GM19240 (cell line): ENCODE data around the gene FBRS.
"Not testable (repeated sequence)": the region's sequence is repeated elsewhere in the genome, so short reads cannot be mapped to it uniquely, and the experiment has no call there.

ENCODE experiments used
- DNase-seq: peaks from one replicate; pipeline ENCODE4 v3.0.0; 2011; ENCODE audit warnings: low spot score; ENCODE audit not compliant: insufficient read length

Gene FBRS

DNA sequence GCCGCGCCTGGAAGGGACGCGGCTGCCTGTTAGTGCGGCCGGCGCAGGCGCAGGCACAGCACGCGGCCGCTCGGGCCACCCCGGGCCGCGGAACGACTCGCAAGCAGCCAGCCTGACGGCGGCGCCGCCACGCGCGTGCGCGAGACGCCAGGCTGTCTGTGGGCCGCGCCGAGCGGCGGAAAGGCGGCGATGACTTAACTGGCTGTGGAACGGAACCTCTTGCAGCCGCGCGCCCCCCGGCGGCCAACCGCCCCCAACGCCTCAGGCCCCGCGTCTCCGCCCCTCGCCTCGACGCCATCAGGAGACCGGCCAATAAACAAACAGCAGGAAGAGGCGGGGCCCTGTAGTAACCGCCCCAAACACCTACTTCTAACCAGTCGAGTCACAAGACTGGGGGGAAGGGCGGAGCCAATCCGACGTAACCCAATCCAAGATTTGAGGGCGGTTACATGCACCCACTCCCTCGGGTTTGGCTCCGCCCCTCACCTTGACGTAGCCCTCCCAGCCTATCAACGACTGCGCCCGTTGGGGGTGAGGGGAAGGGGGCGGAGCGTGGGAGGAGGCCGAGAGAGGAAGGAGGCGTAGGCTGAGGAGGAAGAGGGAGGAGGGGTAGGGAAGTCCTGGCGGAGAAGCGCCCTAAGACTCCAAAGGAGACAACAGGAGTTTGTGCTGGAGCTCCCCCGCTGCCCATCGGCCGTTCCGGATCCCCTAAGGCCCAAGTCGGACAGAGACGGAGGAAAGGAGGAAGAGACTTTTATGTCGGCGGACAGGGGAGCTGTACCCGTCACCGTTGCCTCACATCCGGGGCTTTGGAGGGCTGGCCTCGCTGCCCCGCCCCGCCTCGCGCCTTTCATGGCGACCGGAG is at the start of gene FBRS:
FBRS (plus strand) TSS at position 566 of the 865 bp plus-strand sequence. CDS start 1,088 bp downstream, outside the sequence.
- peak; percentile 86 for DNase-seq

DNA sequence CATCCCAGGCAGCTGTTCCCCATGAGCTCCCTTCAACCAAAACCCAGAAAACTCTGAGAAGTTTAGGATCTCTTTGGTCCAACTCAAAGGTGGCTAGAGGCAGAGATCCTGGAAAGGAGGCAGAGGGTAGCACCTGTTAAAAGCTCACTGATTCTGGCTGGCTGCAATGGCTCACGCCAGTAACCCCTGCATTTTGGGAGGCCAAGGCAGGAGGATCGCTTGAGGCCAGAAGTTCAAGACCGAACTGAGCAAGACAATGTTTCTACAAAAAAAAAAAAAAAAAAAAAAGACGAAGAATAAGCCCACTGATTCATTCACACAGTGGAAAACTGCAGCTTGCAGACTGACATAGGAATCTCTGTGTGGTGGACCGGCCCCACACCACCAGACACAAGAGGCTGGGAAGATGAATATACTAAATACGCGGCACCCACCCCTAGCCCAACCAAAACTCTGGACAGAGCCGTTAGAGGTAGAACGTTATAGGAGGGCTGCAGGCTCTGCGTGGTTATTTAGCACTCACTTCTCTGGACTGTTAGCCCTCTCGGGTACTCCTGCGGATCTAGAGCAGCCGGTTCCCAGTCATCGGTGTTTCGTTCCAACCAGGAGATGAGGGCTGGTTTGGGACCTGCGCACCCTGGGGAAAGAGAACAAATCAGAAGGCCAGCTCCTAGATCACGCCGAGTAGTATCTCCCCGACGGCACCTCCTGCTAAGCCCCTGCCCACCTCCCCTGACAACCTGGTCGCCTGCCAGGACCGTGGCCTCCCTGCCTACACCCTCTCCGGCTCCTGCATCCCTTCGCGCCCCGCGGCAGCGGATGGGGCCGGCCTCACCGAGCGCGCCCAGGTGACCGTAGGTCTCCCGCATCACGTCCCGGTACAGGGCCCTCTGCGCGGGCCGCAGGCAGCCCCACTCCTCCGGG is 49.0 kb upstream of the FBRS start:
- DNase-seq: peak; percentile 58

DNA sequence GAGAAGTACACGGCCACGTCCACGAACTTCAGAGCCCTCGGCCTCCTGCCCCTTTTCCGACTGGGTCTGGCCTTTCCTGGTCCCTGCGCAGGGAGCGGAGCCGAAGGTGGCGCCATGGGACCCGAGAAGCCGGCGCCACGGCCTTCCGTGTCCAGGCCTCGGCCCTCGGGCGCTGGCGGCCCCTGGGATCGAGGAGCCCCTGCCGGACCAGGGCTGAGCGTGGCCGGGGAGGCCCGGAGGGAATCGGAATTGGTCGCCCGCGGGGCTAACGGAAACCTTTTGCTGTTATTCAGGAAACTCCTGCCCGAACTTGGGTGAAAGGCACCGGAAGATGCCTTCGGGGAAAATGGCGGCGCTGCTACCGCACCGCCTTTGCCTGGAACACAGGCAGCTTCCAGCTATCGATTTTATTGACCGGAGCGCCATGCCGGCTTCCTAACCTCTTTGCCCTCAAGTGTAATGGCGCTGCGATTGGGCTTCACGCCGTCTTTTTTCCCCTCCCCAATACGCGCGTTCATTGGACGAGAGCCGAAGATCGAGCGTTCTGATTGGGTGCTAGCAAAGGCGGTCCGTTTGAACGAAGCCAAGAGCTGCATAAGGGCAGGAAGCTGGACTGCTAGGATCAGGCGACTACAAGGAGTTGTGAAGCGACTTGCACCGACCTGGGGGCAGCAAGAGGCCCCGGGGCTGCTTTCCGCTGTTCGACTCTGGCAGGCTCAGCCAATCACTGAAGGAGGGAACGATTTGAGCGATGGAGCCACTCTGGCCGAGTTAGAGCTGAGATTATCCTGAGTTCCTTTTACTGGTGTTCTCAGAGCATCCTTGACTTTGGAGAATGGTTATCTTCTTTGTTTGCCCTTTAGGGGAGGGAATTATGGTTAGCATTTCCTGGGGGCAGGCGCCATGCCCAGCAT is 48.0 kb upstream of the FBRS start, which contains the start of gene ZNF689:
ZNF689 (minus strand) TSS at position 464 of the 914 bp plus-strand sequence; CDS start at position 116, 348 bp downstream.
- peak; percentile 90 for DNase-seq

DNA sequence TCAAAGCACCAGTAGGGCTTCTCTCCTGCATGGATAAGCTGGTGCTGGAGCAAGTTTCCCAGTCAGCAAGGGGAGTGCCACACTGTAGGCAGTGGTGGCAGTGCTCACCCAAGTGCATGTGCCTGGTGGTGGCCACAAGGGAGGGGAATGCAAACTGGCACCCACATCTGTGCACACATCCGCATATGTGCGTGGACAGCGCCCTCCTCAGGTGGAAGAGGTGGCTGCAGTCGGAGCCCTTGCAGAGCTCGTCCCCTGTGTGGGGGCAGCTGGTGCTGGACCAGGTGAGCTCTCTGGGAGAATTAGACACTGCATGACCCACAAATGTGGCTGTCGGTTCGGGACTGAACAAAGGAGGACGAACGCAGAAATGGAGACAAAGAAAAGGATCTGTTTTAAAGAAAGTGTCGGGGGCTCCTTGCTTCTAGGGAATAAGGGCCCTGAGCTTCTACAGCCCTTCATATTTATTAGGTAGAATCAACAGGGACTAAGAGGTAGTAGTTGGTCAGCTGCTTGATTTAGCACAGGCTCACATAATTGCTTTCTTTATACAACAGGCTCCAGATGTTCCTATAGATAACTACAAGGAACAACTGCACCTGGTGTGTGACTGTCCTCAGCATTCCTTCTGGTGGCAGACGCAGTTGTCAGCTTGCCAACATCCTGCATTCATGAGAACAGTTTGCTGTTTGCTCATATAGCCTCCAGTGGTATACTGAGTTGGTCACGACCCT is 42.7 kb upstream of the FBRS start:
- no peak for DNase-seq

DNA sequence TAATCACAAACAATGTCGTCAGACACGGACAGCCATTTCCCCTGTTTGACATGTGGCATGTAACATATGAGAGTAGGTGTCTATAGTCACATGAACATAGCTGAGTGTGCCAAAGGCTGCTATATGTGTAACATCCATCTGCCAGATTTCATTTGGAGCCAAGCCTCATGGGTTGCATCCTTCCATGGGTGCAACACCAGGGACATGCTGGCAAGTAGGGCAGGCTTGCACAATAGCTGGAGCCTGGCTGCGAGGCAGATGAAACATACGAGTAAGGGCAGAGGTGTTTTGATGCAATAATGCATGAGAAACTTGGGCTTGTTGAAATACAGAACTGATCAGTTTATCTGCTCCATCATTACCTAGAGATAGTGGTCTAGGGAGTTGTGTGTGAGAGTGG is 39.0 kb upstream of the FBRS start:
- DNase-seq: no peak

DNA sequence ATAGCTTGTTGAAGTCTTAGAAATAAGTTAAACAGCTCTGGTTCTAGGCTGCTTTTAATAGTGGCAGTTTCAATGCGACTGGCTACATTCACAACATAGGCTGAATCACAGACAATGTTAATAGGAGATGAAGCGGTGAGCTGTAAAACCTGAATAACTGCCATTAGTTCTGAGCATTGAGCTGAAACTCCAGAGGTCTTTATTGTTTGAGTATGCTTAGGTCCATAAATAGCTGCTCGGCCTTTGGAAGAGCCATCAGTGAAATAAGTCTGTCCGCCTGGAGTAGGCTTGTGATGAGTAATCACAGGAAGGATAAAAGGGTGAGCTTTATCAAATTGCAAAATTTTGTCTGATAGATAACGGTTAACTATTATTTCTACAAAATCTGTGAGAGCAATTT is 38.6 kb upstream of the FBRS start:
- DNase-seq: no peak

DNA sequence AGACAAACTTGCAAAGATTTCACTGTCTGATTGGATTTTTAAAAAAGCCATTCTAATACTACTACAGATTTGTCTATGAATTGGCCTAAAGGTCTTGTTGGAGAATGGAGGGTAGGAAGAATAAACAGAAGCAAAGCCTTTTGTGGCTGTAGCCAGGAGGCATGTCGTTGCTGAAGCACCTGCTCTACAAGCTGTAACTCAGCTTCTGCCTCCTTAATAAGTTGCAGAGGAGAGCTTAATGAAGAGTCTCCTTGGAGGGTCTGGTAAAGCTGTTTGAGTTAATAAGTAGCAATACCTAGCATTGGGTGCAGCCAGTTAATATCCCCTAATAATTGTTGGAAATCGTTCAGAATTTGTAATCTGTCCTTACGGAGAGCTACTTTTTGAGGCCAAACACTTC is 38.1 kb upstream of the FBRS start:
- no peak for DNase-seq

DNA sequence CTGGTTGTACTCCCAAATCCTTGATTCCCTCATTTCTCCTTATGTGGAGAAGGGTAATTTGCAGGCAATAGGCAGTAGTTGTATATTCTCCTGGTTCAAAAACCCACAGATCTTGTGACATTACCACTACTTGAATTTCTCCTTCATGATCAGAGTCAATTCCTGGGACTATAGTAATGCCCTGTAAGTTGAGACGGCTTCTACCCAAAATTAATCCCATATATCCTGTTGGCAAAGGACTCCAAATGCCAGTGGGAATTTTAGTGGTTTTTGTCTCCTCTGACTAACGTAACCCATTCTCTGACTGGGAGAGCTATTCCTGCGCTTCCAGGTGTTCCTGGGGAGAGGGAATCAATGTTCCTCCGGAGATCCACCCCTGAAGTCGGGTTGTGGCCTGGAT is 36.5 kb upstream of the FBRS start:
- DNase-seq: no peak

DNA sequence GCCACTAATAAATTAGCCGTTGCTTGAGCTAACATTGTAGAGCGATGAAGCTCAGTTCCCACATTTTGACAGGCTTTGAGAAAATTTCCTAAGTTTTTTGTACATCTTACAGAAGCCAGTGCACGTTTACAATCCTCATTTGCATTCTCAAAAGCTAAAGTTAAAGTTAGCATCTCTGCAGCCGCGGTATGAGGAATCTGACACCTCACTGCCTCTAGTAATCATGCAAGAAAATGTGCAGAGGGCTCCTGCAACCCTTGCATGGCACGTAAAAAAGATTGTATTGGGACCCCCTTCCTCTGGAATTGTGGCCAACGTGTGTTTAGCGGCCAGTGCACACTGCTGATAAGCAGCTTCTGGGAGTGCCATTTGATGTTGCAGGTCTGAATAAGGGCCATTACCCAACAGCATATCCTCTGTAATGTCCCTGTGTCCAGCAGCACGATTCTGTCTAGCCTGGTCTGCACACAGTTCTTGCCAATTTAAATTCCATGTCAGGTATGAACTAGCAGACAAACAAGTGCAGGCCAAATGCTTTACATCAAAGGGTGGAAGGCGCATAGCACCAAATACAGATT is 35.7 kb upstream of the FBRS start:
- no peak for DNase-seq

DNA sequence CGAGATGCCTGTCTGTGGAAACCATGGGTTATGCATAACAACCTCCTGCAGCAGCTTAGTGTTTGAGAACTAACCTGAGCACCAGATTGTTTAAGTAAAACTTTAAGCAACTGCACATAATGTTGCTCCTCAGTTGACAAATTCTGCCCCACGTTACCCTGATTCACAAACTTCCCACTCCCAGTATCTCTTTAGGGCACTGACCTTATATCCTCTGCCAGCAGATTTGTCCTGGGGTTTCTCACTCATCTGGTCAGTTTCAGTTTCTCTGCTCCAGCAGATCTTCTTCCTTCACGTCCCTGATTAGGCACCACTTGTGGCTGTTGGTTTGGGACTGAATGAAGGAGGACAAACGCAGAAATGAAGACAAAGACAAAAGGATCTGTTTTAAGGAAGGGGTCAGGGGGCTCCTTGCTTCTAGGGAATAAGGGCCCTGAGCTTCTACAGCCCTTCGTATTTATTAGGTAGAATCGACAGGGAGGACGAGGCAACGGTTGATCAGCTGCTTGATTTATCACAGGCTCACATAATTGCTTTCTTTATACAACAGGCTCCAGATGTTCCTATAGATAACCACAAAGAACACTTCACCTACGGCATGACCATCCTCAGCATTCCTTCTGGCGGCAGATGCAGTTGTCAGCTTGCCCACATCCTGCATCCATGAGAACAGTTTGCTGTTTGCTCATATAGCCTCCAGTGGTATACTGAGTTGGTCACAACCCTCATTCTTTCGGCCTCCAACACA is 34.5 kb upstream of the FBRS start:
- DNase-seq: no peak

DNA sequence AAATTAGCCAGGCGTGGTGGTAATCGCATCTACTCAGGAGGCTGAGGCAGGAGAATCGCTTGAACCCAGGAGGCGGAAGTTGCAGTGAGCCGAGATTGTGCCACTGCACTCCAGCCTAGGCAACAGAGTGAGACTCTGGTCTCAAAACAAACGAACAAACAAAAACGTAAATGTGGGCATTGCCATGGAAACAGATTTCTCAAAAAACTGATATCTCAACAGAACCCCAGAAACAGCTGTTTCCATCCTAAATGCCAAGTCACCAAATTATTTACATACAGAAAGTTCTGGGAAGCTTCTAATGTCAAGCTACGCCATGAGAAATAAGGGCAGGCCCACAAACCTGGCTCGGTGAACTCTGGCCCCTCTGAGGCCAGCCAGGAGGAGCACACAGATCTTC is 32.0 kb upstream of the FBRS start:
- DNase-seq: no peak

DNA sequence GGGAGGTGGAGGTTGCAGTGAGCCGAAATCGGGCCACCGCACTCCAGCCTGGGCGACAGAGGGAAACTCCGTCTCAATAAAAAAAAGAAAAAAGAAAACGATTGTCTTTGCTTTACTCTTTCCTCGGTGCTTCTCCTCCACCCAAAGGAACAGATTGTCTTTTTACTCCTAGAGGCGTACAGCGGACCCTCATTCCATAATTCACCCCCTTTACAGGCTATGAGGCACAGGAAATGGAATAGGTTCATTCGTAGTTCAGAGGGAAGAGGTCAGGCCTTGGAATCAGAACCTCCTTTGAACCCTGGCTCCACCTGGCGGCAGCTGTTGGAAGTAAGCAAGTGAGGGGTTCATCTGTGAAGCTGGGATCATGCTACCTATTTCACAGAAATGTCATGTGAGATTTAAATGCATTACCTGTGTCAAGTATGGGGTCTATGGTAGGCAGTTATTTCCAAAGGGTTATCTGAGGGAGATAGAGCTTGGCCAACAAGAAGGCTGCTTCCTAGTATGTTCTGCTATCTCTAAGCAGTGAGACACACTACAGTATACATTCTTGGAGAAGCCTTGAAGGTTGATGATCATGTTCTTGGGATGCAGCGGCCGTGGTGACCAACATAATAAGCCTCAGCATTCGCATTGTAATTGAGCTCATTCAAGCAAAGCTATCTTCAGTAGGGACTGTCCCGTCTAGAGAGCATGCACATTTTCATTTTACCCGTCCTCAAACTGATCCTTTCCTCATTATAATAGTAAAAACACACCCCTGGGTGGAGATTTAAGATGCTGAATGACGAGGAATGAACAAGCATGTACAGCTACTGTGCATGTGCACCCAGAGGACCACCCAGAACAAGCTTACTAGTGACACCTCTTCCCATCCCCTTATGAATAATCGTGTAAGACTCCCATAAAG is 29.3 kb upstream of the FBRS start:
- peak; percentile 47 for DNase-seq

DNA sequence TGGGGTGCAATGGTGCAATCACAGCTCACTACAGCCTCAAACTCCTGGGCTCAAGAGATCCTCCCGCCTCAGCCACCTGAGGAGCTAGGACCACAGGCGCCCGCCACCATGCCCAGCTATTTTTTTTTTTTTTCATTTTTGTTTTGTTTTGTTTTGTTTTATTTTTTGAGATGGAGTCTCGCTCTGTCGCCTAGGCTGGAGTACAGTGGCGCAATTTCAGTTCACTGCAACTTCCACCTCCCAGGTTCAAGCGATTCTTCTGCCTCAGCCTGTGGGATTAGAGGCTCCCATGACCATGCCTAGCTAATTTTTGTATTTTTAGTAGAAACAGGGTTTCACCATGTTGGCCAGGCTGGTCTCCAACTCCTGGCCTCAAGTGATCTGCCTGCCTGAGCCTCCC is 25.8 kb upstream of the FBRS start:
- DNase-seq: not testable (repeated sequence)

DNA sequence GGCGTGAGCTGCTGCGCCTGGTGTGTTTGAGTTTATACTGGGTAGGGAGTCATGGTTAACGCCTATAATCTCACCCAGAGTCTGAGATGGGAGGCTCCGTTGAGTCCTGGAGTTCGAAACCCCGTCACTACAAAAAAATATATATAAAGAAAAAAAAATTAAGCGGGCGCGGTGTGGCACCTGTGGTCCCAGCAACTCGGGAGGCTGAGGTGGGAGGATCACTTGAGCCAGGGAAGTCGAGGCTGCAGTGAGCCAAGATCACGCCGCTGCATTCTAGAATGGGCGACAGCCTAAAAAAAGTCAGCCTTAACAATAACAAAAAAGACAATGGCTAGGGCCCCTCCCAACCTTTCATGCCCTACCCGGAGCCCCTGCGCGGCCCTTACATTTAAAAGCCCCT is 24.7 kb upstream of the FBRS start:
- DNase-seq: no peak

DNA sequence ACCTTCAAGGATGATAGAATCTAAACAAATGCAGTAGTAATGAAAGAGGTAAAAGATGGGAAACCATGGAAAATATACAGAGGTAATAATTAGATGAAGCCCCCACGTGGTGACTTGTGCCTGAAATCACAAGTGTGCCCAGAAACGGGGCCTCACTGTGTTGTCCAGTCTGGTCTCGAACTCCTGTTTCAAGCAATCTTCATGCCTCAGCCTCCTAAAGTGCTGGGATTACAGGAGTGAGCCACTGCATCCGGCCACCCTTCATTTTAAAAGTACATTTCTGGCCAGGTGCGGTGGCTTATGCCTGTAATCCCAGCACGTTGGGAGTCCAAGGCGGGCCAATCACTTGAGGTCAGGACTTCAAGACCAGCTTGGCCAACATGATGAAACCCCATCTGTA is 21.6 kb upstream of the FBRS start:
- DNase-seq: no peak

DNA sequence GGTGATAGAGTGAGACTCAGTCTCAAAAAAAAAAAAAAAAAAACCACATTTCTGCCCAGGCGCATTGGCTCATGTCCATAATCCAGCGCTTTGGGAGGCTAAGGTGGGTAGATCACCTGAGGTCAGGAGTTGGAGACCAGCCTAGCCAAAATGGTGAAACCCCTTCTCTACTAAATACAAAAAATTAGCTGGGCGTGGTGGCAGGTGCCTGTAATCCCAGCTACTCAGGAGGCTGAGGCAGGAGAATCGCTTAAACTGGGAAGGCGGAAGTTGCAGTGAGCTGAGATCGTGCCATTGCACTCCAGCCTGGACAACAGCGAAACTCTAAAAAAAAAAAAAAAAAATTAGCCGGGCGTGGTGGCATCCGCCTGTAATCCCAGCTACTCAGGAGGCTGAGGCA is 21.1 kb upstream of the FBRS start:
- DNase-seq: not testable (repeated sequence)

DNA sequence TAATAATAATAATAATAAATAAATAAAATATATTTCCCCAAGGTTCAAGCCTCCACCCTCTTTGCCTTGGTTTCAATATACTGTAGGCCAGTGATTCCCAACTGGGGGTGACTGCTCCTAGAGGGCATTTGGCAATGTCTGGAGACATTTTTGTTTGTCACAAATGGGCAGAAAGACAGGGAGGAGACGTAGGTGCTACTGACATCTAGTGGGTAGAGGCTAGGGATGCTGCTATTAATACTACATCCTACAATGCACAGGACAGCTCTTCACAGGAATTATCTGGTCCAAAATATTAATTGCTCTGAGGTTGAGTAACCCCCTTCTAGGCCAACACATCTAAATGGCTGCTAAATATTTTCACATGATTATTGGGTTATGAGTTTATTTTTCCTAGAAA is 20.3 kb upstream of the FBRS start:
- no peak for DNase-seq

DNA sequence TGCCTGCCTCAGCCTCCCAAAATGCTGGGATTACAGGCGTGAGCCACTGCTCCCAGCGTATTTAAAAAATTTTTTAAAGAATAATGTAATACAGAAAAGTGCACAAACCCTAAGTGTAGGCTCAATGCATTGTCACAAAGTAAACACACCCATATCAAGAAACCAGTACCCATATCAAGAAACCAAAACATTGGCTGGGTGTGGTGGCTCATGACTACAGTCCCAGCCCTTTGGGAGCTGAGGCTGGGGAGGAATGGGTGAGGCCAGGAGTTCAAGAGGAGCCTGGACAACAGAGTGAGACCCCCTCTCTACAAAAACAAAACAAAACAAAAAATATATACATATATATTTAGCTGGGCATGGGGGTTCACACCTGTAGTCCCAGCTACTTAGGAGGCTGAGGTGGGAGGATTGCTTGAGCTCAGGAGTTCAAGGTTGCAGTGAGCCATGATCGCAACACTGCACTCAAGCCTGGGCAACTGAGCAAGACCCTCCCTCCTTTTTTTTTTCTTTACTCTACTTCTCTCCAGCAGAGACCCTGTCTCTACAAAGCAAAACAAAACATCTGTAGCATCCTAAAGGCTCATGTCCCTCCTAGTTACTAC is 16.8 kb upstream of the FBRS start:
- no peak for DNase-seq
